NT2/D1 (cell line): ENCODE results near the gene UBA52.

ENCODE experiments used
- DNase-seq: peaks from one replicate; pipeline ENCODE4 v3.0.0-alpha.2; 2011; ENCODE audit warnings: low read depth, low spot score
- H3K27me3 ChIP-seq: 2 replicates; pipeline ENCODE4 v1.6.0; 2011; ENCODE audit warnings: mild to moderate bottlenecking; ENCODE audit not compliant: insufficient read length, insufficient read depth
- H3K36me3 ChIP-seq: 2 replicates; pipeline ENCODE4 v1.6.1; 2011; ENCODE audit warnings: mild to moderate bottlenecking, low read length, mixed read lengths; ENCODE audit not compliant: insufficient read depth, insufficient read length
- H3K4me1 ChIP-seq: 2 replicates; pipeline ENCODE4 v1.5.1; 2011; ENCODE audit not compliant: insufficient read depth, insufficient read length
- H3K4me3 ChIP-seq: 2 replicates; pipeline ENCODE4 v1.5.1; 2011; ENCODE audit warnings: low read depth; ENCODE audit not compliant: insufficient read length
- H3K9ac ChIP-seq: 2 replicates; pipeline ENCODE4 v1.6.0; 2011; ENCODE audit warnings: low read depth; ENCODE audit not compliant: insufficient read length
- H3K9me3 ChIP-seq: 2 replicates; pipeline ENCODE4 v1.5.1; 2011; ENCODE audit warnings: mild to moderate bottlenecking, low read length; ENCODE audit not compliant: insufficient read depth
- SUZ12 ChIP-seq: IDR thresholded peaks from 2 replicates; pipeline ENCODE4 v1.6.1; 2011; ENCODE audit not compliant: insufficient read length, insufficient read depth; ENCODE audit errors: extremely low read depth
- YY1 ChIP-seq: IDR thresholded peaks from 2 replicates; pipeline ENCODE4 v1.6.1; 2011; ENCODE audit not compliant: insufficient read length, insufficient read depth
- ZNF274 ChIP-seq: IDR thresholded peaks from 2 replicates; pipeline ENCODE4 v1.6.1; 2011; ENCODE audit warnings: mild to moderate bottlenecking, low read depth, low read length

UBA52 gene

GRCh38 chr19:18611327-18612050, 39.8 kb downstream of the UBA52 start:
- H3K27me3 ChIP-seq = peaks cover 94% of the 10 kb centered on the region
- peaks cover 47% of the 10 kb centered on the region for H3K4me1 ChIP-seq
- peak overlapping the region; percentile 28 for H3K4me3 ChIP-seq
- no peaks in the 10 kb centered on the region for H3K9me3 ChIP-seq
- no peak for DNase-seq
- TF ChIP-seq ZNF274 (no peak), SUZ12 (peak; percentile 84)
- H3K36me3 ChIP-seq = no peaks in the 10 kb centered on the region
- H3K9ac ChIP-seq = peak overlapping the region; percentile 51

- peaks cover 47% of the 10 kb centered on the region for H3K4me1 ChIP-seq
- TF ChIP-seq ZNF274 = no peak
- peak; percentile 28 for TF ChIP-seq SUZ12
- H3K36me3 ChIP-seq = no peaks in the 10 kb centered on the region
- H3K4me3 ChIP-seq = peak overlapping the region; percentile 68
- H3K9ac ChIP-seq = peak overlapping the region; percentile 51
- peaks cover 97% of the 10 kb centered on the region for H3K27me3 ChIP-seq
- no peak for DNase-seq
- peaks cover 1% of the 10 kb centered on the region; the same call in 1 of the 2 replicates for H3K9me3 ChIP-seq
Observed at GRCh38 chr19:18612051-18612771, 40.6 kb downstream of the UBA52 start.

- peak within 1 kb of the TSS; percentile 71 for H3K9ac ChIP-seq
- H3K9me3 ChIP-seq = peaks cover 4% of the 10 kb centered on the region; the same call in 1 of the 2 replicates
- H3K36me3 ChIP-seq = no peaks in the 10 kb centered on the region
- H3K4me3 ChIP-seq = peak within 1 kb of the TSS; percentile 68
- DNase-seq = no peak
- H3K27me3 ChIP-seq = peaks cover 89% of the 10 kb centered on the region
- no peak for TF ChIP-seq SUZ12
- TF ChIP-seq YY1 = no peak
- TF ChIP-seq ZNF274 = no peak
- H3K4me1 ChIP-seq = peaks cover 40% of the 10 kb centered on the region
Observed at GRCh38 chr19:18612772-18613588, 41.3 kb downstream of the UBA52 start, which contains the start of gene TMEM59L. TSS of gene TMEM59L (plus strand) at chr19:18612870. CDS start at chr19:18612959, 89 bp downstream.

GRCh38 chr19:18613589-18614234, 42.1 kb downstream of the UBA52 start:
- TF ChIP-seq SUZ12 = no peak
- no peak for TF ChIP-seq YY1
- TF ChIP-seq ZNF274 = no peak
- peaks cover 33% of the 10 kb centered on the region for H3K4me1 ChIP-seq
- DNase-seq = no peak
- H3K36me3 ChIP-seq = no peaks in the 10 kb centered on the region
- peak overlapping the region; percentile 42 for H3K9ac ChIP-seq
- peak overlapping the region; percentile 68 for H3K4me3 ChIP-seq
- peaks cover 82% of the 10 kb centered on the region for H3K27me3 ChIP-seq
- peaks cover 4% of the 10 kb centered on the region; the same call in 1 of the 2 replicates for H3K9me3 ChIP-seq

- TF ChIP-seq ZNF274 = no peak
- TF ChIP-seq YY1 = no peak
- TF ChIP-seq SUZ12 = no peak
- H3K9ac ChIP-seq = no peak overlapping the region
- H3K27me3 ChIP-seq = peaks cover 59% of the 10 kb centered on the region
- H3K4me1 ChIP-seq = peaks cover 22% of the 10 kb centered on the region
- no peak for DNase-seq
- peaks cover 4% of the 10 kb centered on the region; the same call in 1 of the 2 replicates for H3K9me3 ChIP-seq
- no peak overlapping the region for H3K4me3 ChIP-seq
- H3K36me3 ChIP-seq = no peaks in the 10 kb centered on the region
Observed at GRCh38 chr19:18616023-18616422, 44.4 kb downstream of the UBA52 start.

GRCh38 chr19:18617562-18617961, 45.9 kb downstream of the UBA52 start:
- Histone ChIP-seq H3K9ac (no peak overlapping the region), H3K36me3 (no peaks in the 10 kb centered on the region), H3K9me3 (peaks cover 4% of the 10 kb centered on the region; the same call in 1 of the 2 replicates), H3K4me1 (peaks cover 18% of the 10 kb centered on the region), H3K27me3 (peaks cover 44% of the 10 kb centered on the region), H3K4me3 (no peak overlapping the region)
- DNase-seq = no peak
- TF ChIP-seq YY1 = no peak
